ENCODE data around the gene TBX15. TPM values are rescaled to one million over a fixed set of nuclear protein-coding genes. Genes with fewer than 3 reads are reported as not detected.
A peak's percentile ranks its signal among the peaks of the same experiment; 100 is the strongest.

The TBX15 gene
- total and polyA plus RNA-seq, 2 experiments from 2014 or later: 0.21 TPM; not detected in 1

DNA sequence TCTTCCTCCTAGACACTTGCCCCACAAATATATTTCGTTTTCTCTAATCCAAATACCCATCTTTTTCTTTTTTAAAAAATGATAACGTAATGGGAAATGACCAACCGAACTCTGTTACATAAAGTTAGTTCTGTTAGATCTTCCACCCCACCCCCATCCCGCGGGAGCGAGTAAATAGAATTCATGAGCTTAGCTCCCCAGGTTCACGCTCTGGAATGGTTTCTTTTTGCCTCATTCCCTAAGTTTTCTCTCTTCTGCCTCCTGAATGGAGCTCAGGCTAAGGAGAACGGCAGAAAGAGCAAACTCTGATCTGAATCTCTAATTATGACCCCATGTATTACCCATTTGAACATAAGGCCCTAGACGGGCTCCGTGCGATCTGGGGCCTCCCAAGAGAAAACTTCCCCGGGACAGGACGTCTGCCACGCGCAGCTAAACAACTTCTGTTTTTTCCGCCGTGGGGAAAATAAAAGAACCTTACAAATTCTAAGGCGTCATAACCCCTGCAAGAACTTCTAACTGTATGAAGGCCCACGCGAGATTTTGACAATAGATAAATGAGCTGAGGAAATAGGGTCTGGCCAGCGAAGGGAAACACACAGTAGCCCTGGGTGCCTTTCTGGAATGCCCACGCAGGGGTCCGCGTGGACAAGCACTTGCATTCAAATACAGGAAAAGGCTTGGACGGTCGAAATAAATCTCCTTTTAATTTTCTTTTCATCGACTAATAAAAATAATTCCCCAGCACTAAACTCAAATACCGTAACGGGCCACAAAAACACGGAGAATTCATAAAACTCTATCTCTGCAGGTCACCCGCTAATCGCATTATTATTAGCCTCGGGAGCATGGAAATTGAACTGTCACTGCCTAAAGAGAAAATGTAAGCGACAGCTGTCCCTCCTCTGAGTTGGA, 2.2 kb downstream of the TBX15 start:
- Histone ChIP-seq H3K36me3 (ENCODE audit: insufficient read depth) (no peaks in the 10 kb centered on the region; the same call in 1 of the 2 replicates), H3F3A (replicated peaks; ENCODE audit: low read depth) (peaks cover 30% of the 10 kb centered on the region), H4K20me1 (replicated peaks; ENCODE audit: insufficient read depth) (peaks cover 21% of the 10 kb centered on the region; the same call in 1 of the 2 replicates), H3K27ac (ENCODE audit: low read depth) (no peak overlapping the region), H2AFZ (no peak overlapping the region; the same call in 1 of the 2 replicates), H3K79me2 (replicated peaks; ENCODE audit: insufficient read depth) (no peaks in the 10 kb centered on the region), H3K4me1 (ENCODE audit: insufficient read depth) (peaks cover 62% of the 10 kb centered on the region), H3K27me3 (ENCODE audit: insufficient read depth) (peaks cover 100% of the 10 kb centered on the region), H3K4me2 (peak overlapping the region; percentile 77), H3K9me2 (ENCODE audit: insufficient read depth) (no peaks in the 10 kb centered on the region), H3K4me3 (peak overlapping the region; percentile 59)
- DNase-seq (ENCODE audit: low spot score): peak; percentile 43
- Mint-ChIP-seq H3K9me3 (peaks cover 6% of the 10 kb centered on the region), H3K27me3 (ENCODE audit: insufficient read depth, low read depth, poor library complexity) (peaks cover 100% of the 10 kb centered on the region), H3K4me3 (peak overlapping the region; percentile 75), H3K27ac (no peak overlapping the region), H3K4me1 (peaks cover 66% of the 10 kb centered on the region), H3K36me3 (ENCODE audit: low read depth) (no peaks in the 10 kb centered on the region)
- no peak for ATAC-seq
- TF ChIP-seq EZH2 (IDR thresholded peaks at IDR 0.05; ENCODE audit: low read depth, unreplicated experiment): peak; percentile 90
- TF ChIP-seq, protein P1, sequence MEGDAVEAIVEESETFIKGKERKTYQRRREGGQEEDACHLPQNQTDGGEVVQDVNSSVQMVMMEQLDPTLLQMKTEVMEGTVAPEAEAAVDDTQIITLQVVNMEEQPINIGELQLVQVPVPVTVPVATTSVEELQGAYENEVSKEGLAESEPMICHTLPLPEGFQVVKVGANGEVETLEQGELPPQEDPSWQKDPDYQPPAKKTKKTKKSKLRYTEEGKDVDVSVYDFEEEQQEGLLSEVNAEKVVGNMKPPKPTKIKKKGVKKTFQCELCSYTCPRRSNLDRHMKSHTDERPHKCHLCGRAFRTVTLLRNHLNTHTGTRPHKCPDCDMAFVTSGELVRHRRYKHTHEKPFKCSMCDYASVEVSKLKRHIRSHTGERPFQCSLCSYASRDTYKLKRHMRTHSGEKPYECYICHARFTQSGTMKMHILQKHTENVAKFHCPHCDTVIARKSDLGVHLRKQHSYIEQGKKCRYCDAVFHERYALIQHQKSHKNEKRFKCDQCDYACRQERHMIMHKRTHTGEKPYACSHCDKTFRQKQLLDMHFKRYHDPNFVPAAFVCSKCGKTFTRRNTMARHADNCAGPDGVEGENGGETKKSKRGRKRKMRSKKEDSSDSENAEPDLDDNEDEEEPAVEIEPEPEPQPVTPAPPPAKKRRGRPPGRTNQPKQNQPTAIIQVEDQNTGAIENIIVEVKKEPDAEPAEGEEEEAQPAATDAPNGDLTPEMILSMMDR (conservative IDR thresholded peaks at IDR 0.05; ENCODE audit: low read depth in 2 of 2): no peak

DNA sequence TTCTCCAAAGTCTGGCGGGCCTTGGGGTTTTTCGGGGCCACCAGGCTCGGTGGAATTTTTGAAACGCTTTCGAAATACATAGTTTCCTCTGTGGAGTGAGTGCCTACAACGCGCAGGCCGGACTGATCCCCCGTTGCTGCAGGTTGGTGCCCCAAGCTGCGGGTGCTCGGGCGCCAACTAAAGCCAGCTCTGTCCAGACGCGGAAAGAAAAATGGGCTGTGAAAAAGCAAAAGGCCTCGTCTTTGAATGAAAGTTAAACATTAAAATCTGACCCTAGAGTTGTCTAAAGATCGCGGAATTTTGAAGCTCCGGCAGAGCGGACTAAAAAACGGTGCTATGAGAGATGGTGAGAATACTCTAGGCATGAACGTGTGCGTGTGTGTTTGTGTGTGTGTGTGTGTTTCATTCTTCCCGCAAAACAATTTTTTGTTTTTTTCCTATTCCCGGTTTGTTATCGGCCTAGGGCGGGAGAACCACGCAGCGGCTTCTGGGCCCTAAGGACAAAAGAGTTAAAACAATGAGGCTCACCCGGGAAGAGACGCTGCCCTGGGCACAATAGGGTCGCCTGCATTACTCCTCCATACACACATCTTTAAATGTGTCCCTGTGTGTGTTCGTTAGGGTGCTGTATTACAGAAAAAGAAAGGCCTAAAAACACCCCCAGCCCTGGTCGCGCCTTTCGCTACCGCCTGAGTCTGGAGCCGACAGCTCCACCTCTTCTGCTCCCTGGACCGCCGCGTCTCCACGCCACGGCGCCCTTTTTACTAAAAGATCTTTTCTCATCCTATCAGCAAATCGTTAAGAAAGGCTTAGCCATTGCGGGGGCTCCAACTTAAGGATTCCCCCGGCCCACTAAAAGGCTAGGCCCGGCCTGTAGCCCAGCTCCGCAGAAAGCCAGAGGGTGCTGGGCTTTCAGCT, 3.2 kb downstream of the TBX15 start:
- DNase-seq (ENCODE audit: low spot score): peak; percentile 40
- no peaks in the 10 kb centered on the region for H3K9me2 ChIP-seq (ENCODE audit: insufficient read depth)
- TF ChIP-seq EZH2 (IDR thresholded peaks at IDR 0.05; ENCODE audit: low read depth, unreplicated experiment) (peak; percentile 94), EZH2phosphoT487 (IDR thresholded peaks at IDR 0.05; ENCODE audit: unreplicated experiment) (peak; percentile 53), NANOG (IDR thresholded peaks at IDR 0.05; ENCODE audit: borderline replicate concordance) (no peak)
- H3K27ac Mint-ChIP-seq: no peak overlapping the region
- no peaks in the 10 kb centered on the region; the same call in 1 of the 2 replicates for H3K36me3 ChIP-seq (ENCODE audit: insufficient read depth)
- no peak overlapping the region for H3K27ac ChIP-seq (ENCODE audit: low read depth)
- H3K79me2 ChIP-seq (replicated peaks; ENCODE audit: insufficient read depth): no peaks in the 10 kb centered on the region
- no peaks in the 10 kb centered on the region for H3K36me3 Mint-ChIP-seq (ENCODE audit: low read depth)
- no peak for ATAC-seq
- H3K4me1 Mint-ChIP-seq: peaks cover 63% of the 10 kb centered on the region
- H3K4me1 ChIP-seq (ENCODE audit: insufficient read depth): peaks cover 58% of the 10 kb centered on the region
- peaks cover 25% of the 10 kb centered on the region; the same call in 1 of the 2 replicates for H4K20me1 ChIP-seq (replicated peaks; ENCODE audit: insufficient read depth)
- peak overlapping the region; percentile 77 for H3K4me2 ChIP-seq
- H3K9me3 Mint-ChIP-seq: peaks cover 6% of the 10 kb centered on the region
- peaks cover 100% of the 10 kb centered on the region for H3K27me3 Mint-ChIP-seq (ENCODE audit: insufficient read depth, low read depth, poor library complexity)
- H3F3A ChIP-seq (replicated peaks; ENCODE audit: low read depth): peaks cover 20% of the 10 kb centered on the region
- peaks cover 100% of the 10 kb centered on the region for H3K27me3 ChIP-seq (ENCODE audit: insufficient read depth)
- H3K4me3 Mint-ChIP-seq: peak overlapping the region; percentile 75
- peak overlapping the region; percentile 53 for H3K4me3 ChIP-seq
- H2AFZ ChIP-seq: peak overlapping the region; percentile 79

Data from GM23338 (cell line).